ENCODE measurements around the gene PANK2.
A peak's percentile ranks its signal among the peaks of the same experiment; 100 is the strongest.

The PANK2 gene

DNA sequence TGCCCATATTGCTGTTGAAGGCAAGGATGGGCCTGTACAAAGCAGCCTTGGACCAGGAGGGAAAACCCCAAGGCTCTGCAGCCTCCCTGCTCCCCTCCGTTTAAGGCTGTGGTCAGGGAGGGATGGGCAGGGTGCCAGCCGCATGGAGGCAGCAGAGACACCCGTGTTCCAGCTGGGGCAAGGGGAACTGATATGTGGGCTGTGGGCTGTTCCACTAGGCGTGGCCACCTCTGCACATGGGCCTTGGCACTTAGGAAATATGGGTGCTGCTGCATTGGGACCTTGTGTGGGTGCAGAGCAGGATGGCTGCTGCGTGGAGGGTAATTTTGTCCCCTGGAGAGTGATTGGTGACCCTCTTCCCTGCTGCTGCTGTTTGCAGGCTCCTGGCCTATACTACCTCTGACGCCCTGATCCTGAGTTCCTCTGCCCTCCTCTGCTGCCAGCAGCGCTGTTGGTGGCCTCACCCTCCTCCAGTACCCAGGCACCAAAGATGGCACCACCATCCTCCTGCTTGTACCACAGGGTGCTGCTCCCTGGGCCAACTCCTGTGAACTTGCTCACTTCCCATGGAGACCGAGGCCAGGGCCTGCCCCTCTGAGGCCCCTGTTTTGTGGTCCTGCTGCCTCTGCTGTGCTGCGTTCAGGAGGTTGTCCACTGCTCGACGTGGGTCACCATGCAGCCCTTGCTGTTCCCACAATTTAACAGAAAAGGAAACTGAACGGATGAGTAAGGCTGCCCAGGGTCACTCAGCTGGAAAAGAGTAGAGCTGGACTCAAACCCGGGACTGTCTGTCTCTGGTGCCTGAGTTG, 35.3 kb downstream of the PANK2 start:
- H3K4me2 ChIP-seq (ENCODE audit: insufficient read depth, low read length), result no peak overlapping the region
- peaks cover 43% of the 10 kb centered on the region for H3K79me2 ChIP-seq (ENCODE audit: insufficient read depth, low read length)
- ATAC-seq (ENCODE audit: insufficient read depth, low read depth) (no peak), DNase-seq (no peak)
- no peak overlapping the region; the same call in 1 of the 2 replicates for H3K27ac ChIP-seq (ENCODE audit: low read length)
- no peak overlapping the region for H3K9ac ChIP-seq (ENCODE audit: low read depth, low read length)
- no peak overlapping the region for H3K4me3 ChIP-seq (ENCODE audit: low read depth in 1 of 2, low read length in 2 of 2)
- H4K20me1 ChIP-seq (ENCODE audit: insufficient read depth, low read length), result peaks cover 41% of the 10 kb centered on the region
- H3K4me1 ChIP-seq (ENCODE audit: insufficient read depth, low read length), result no peaks in the 10 kb centered on the region
- TF ChIP-seq EZH2 (IDR thresholded peaks at IDR 0.05; ENCODE audit: borderline replicate concordance, low read depth, low read length, severe bottlenecking), result no peak
- TF ChIP-seq, protein P1, sequence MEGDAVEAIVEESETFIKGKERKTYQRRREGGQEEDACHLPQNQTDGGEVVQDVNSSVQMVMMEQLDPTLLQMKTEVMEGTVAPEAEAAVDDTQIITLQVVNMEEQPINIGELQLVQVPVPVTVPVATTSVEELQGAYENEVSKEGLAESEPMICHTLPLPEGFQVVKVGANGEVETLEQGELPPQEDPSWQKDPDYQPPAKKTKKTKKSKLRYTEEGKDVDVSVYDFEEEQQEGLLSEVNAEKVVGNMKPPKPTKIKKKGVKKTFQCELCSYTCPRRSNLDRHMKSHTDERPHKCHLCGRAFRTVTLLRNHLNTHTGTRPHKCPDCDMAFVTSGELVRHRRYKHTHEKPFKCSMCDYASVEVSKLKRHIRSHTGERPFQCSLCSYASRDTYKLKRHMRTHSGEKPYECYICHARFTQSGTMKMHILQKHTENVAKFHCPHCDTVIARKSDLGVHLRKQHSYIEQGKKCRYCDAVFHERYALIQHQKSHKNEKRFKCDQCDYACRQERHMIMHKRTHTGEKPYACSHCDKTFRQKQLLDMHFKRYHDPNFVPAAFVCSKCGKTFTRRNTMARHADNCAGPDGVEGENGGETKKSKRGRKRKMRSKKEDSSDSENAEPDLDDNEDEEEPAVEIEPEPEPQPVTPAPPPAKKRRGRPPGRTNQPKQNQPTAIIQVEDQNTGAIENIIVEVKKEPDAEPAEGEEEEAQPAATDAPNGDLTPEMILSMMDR (IDR thresholded peaks at IDR 0.05; ENCODE audit: borderline replicate concordance, extremely low read depth, low read length, poor library complexity, severe bottlenecking), result no peak
- no peaks in the 10 kb centered on the region for H3K27me3 ChIP-seq (ENCODE audit: insufficient read depth, low read length, poor library complexity)
- peaks cover 89% of the 10 kb centered on the region for H3K36me3 ChIP-seq (ENCODE audit: insufficient read depth, low read length)
- no peaks in the 10 kb centered on the region for H3K9me3 ChIP-seq (ENCODE audit: insufficient read depth, low read length, severe bottlenecking)
- no peak overlapping the region for H2AFZ ChIP-seq (ENCODE audit: low read depth, low read length)

DNA sequence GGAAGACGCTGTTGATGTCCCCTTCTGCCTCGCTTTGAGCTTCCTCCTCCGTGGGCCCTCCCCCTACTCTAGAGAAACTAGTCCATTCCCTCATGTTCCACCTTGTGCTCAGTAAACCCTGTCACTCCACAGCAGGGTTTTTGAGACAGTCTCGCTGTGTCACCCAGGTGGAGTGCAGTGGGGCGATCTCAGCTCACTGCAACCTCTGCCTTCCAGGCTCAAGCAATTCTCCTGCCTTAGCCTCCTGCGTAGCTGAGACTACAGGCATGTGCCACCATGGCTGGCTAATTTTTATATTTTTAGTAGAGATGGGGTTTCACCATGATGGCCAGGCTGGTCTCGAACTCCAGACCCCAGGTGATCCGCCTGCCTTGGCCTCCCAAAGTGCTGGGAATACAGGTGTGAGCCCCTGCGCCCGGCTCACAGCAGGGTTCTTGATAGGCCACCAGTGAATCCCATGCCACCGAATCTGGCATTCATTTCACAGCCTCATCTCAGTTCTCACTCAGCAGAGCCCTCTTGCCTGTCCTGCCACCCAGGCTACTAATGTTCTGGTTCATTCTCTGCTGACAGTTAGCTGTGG, 36.0 kb downstream of the PANK2 start:
- Histone ChIP-seq H3K27ac (ENCODE audit: low read length) (peak overlapping the region; percentile 4; the same call in 1 of the 2 replicates), H3K4me1 (ENCODE audit: insufficient read depth, low read length) (no peaks in the 10 kb centered on the region), H3K4me3 (ENCODE audit: low read depth in 1 of 2, low read length in 2 of 2) (no peak overlapping the region), H3K27me3 (ENCODE audit: insufficient read depth, low read length, poor library complexity) (no peaks in the 10 kb centered on the region), H3K79me2 (ENCODE audit: insufficient read depth, low read length) (peaks cover 36% of the 10 kb centered on the region), H2AFZ (ENCODE audit: low read depth, low read length) (no peak overlapping the region), H3K36me3 (ENCODE audit: insufficient read depth, low read length) (peaks cover 83% of the 10 kb centered on the region), H3K9me3 (ENCODE audit: insufficient read depth, low read length, severe bottlenecking) (no peaks in the 10 kb centered on the region), H3K9ac (ENCODE audit: low read depth, low read length) (no peak overlapping the region), H4K20me1 (ENCODE audit: insufficient read depth, low read length) (peaks cover 41% of the 10 kb centered on the region), H3K4me2 (ENCODE audit: insufficient read depth, low read length) (no peak overlapping the region)
- TF ChIP-seq, protein P1 (IDR thresholded peaks at IDR 0.05; ENCODE audit: borderline replicate concordance, extremely low read depth, low read length, poor library complexity, severe bottlenecking), result no peak
- TF ChIP-seq EZH2 (IDR thresholded peaks at IDR 0.05; ENCODE audit: borderline replicate concordance, low read depth, low read length, severe bottlenecking), result no peak
- no peak for ATAC-seq (ENCODE audit: insufficient read depth, low read depth)
- DNase-seq, result no peak

DNA sequence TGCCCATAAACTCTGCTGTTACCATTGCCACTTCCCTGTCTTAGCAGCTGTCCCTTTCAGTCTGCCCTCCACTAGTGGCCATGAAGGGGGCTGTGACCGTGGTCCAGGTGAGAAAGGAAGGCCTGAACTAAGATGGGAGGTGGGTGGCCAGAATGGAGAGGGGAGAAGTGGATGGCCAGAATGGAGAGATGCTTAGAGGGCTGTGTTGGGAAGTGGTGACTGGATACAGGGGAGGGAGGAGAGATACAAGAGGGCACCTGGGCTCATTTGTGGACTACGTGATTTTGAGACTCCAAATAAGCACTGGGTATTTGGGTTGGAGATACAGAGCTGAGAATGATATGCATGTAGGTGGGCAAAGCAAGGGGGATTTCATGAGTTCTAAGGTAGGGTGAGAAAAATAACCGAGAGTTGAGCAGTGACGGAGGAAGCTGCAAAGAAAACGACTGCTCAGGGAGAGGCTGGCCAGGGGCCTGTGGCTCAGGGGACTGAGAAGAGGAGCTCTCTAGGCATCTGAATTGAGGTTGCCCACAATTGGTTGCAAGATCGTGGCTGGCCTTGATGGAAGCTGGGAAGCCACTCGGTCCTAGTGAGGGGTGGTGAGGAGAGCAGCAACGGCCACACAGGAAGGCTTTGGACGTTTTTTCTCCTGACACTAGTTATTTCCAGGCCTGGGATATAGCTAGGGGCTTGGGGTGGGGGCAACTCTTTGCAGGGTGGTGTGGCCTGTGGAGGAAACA, 36.9 kb downstream of the PANK2 start:
- H3K4me1 ChIP-seq (ENCODE audit: insufficient read depth, low read length), result no peaks in the 10 kb centered on the region
- H3K36me3 ChIP-seq (ENCODE audit: insufficient read depth, low read length), result peaks cover 75% of the 10 kb centered on the region
- TF ChIP-seq, protein P1 (IDR thresholded peaks at IDR 0.05; ENCODE audit: borderline replicate concordance, extremely low read depth, low read length, poor library complexity, severe bottlenecking), result no peak
- no peak for TF ChIP-seq EZH2 (IDR thresholded peaks at IDR 0.05; ENCODE audit: borderline replicate concordance, low read depth, low read length, severe bottlenecking)
- H3K27ac ChIP-seq (ENCODE audit: low read length), result peak overlapping the region; percentile 4; the same call in 1 of the 2 replicates
- no peak overlapping the region for H3K4me3 ChIP-seq (ENCODE audit: low read depth in 1 of 2, low read length in 2 of 2)
- no peaks in the 10 kb centered on the region for H3K27me3 ChIP-seq (ENCODE audit: insufficient read depth, low read length, poor library complexity)
- no peak overlapping the region for H3K4me2 ChIP-seq (ENCODE audit: insufficient read depth, low read length)
- ATAC-seq (ENCODE audit: insufficient read depth, low read depth) (no peak), DNase-seq (no peak)
- H3K9ac ChIP-seq (ENCODE audit: low read depth, low read length), result no peak overlapping the region
- peaks cover 41% of the 10 kb centered on the region for H4K20me1 ChIP-seq (ENCODE audit: insufficient read depth, low read length)
- no peaks in the 10 kb centered on the region for H3K9me3 ChIP-seq (ENCODE audit: insufficient read depth, low read length, severe bottlenecking)
- peaks cover 32% of the 10 kb centered on the region for H3K79me2 ChIP-seq (ENCODE audit: insufficient read depth, low read length)
- H2AFZ ChIP-seq (ENCODE audit: low read depth, low read length), result no peak overlapping the region
